Measurements from ENCODE around the gene SLC1A4. TPM values are rescaled to one million over a fixed set of nuclear protein-coding genes. Genes with fewer than 3 reads are reported as not detected.

Gene SLC1A4
- total and polyA plus RNA-seq, 10 of the 15 experiments (the other 5 are each of a cell fraction or from before 2014, with no cell fraction given), result 10.8 to 43.2 (median 27.7) TPM

- no peak overlapping the region for H3K4me3 ChIP-seq
- DNase-seq (ENCODE audit: low read depth, low spot score) (no peak), ATAC-seq (no peak), FAIRE-seq (no peak)
- RAD21 ChIA-PET (ENCODE audit: unreplicated experiment), result interaction anchor here (2.5 to 13.8 kb wide), 3 partner anchors 11 to 46 kb away, joined by 17 to 389 read pairs (median 73); partner anchors contain the start of gene SLC1A4
- POLR2A ChIA-PET, result interaction anchor here (1.5 to 19.2 kb wide), 4 partner anchors 10 to 47 kb away, joined by 5 to 377 read pairs (median 98); partner anchors contain the start of gene SLC1A4
- H2AFZ ChIP-seq (ENCODE audit: control insufficient read depth, low read depth, low read length), result no peak overlapping the region
- no peaks in the 10 kb centered on the region for H3K27me3 ChIP-seq (replicated peaks in 1 of 2; ENCODE audit: control insufficient read depth in 2 of 2, insufficient read depth in 2 of 2, low read length in 1 of 2)
- CTCF ChIA-PET, result interaction anchor here (1.7 to 20.4 kb wide), 3 partner anchors 11 to 51 kb away, joined by 4 to 413 read pairs (median 12); no protein-coding TSS in a partner anchor
- intact Hi-C loops (cut with micrococcal nuclease; ENCODE audit: unreplicated experiment), result no loop called here
- H3K9me3 ChIP-seq (replicated peaks; ENCODE audit: control insufficient read depth, insufficient read depth, low read length), result no peaks in the 10 kb centered on the region
- TF ChIP-seq PBX3 (IDR thresholded peaks at IDR 0.05; ENCODE audit: insufficient replicate concordance, low read depth, low read length) (no peak), IRF3 (IDR thresholded peaks at IDR 0.05) (no peak), E2F8 (IDR thresholded peaks at IDR 0.05; ENCODE audit: low read depth, partially characterized antibody) (no peak), ZNF24 (IDR thresholded peaks at IDR 0.05) (no peak), PAX5 (IDR thresholded peaks at IDR 0.05; ENCODE audit: borderline replicate concordance, low read depth, low read length) (no peak), ESRRA (IDR thresholded peaks at IDR 0.05; ENCODE audit: low read length) (no peak), NR2C1 (IDR thresholded peaks at IDR 0.05) (no peak)
- TF ChIP-seq, protein P1, sequence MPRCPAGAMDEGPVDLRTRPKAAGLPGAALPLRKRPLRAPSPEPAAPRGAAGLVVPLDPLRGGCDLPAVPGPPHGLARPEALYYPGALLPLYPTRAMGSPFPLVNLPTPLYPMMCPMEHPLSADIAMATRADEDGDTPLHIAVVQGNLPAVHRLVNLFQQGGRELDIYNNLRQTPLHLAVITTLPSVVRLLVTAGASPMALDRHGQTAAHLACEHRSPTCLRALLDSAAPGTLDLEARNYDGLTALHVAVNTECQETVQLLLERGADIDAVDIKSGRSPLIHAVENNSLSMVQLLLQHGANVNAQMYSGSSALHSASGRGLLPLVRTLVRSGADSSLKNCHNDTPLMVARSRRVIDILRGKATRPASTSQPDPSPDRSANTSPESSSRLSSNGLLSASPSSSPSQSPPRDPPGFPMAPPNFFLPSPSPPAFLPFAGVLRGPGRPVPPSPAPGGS (IDR thresholded peaks at IDR 0.05; ENCODE audit: borderline replicate concordance, insufficient read depth, low read depth, low read length, poor library complexity, severe bottlenecking), result no peak
- 93% methylated on average over 12 of the region's 12 CpGs for WGBS (ENCODE audit: insufficient coverage, insufficient replicate concordance, low lambda C conversion rate, missing lambda C conversion rate)
- SMC1A ChIA-PET (ENCODE audit: uncharacterized antibody, unreplicated experiment), result interaction anchor here (1.0 to 13.7 kb wide), 8 partner anchors 10 to 294 kb away, joined by 3 to 395 read pairs (median 4); no protein-coding TSS in a partner anchor
- H3K4me2 ChIP-seq (ENCODE audit: control insufficient read depth, insufficient read depth), result no peak overlapping the region
- no peak overlapping the region for H3K27ac ChIP-seq (ENCODE audit: control insufficient read depth, insufficient read depth)
- H4K20me1 ChIP-seq (ENCODE audit: control insufficient read depth, insufficient read depth), result no peaks in the 10 kb centered on the region
- H3K79me2 ChIP-seq (ENCODE audit: control insufficient read depth, insufficient read depth, low read length), result peaks cover 13% of the 10 kb centered on the region
- peaks cover 63% of the 10 kb centered on the region for H3K4me1 ChIP-seq (ENCODE audit: control insufficient read depth, insufficient read depth, low read length)
- BruUV-seq (replicated peaks), result no TSS peak
- H3K36me3 ChIP-seq (ENCODE audit: control insufficient read depth in 2 of 2, insufficient read depth in 2 of 2, low read length in 1 of 2), result no peaks in the 10 kb centered on the region
- in situ Hi-C loops (cut with MboI), result no loop called here
- H3K9ac ChIP-seq (ENCODE audit: control insufficient read depth, insufficient read depth, low read length), result no peak overlapping the region
Observed at GRCh38 chr2:64943387-64944150, 45.6 kb upstream of the SLC1A4 start.

Measured in GM12878 (cell line).